ENCODE results near the gene CD79B.
A peak's percentile ranks its signal among the peaks of the same experiment; 100 is the strongest.

The CD79B gene

DNA sequence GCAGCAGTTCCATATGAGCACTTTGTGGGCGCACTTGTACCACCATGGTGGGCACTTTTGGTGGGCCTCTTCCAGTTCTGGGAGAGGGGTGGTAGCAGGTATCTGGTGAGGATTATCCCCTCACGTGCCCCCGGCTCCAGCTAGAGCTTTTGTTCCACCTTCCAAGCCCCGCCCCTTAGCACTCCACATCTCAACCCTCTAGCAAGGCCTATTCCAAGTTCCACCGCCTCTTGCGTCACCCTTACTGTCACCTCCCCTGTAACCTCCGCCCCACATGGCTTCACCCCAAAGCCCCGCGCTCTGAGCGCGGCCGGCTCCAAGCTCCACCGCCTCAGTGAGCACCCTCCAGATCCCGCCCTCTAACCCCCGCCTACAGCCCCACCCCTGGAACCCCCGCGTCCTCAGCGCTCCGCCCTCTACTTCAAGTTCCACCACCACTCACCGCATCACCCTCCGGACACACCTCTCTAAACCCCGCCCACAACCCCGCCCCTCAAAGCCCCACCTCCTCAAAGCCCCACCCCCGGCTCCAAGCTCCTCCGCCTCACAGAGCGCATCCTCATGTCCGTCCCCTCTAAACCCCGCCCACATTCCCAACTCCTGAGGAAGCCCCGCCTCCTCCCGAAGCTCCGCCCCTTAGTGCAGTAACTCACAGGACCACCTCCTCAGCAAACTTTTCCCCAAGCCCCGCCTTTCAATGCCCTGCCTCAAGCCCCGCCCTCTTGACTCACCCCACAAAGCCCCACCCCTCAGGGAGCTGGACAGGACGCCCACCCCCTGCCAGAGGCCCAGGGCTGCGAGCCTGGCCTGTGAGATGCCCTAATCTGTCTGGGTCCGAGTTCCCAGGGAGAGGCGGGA is 29.5 kb upstream of the CD79B start:
- peak overlapping the region; percentile 29 for H3K4me3 ChIP-seq (ENCODE audit: insufficient read length, low read depth)
- H3K9ac ChIP-seq (ENCODE audit: insufficient read length, low read depth), result peak overlapping the region; percentile 74
- H3K27me3 ChIP-seq (ENCODE audit: insufficient read depth, insufficient read length), result peaks cover 6% of the 10 kb centered on the region
- peak; percentile 91 for DNase-seq (ENCODE audit: low read depth, low spot score)
- no peaks in the 10 kb centered on the region for H3K36me3 ChIP-seq (ENCODE audit: insufficient read depth, insufficient read length, low read length)
- peaks cover 20% of the 10 kb centered on the region for H3K4me1 ChIP-seq (ENCODE audit: insufficient read depth, insufficient read length)
- H3K9me3 ChIP-seq (ENCODE audit: insufficient read depth, low read length), result no peaks in the 10 kb centered on the region
- TF ChIP-seq SUZ12 (IDR thresholded peaks at IDR 0.05; ENCODE audit: extremely low read depth, insufficient read depth, insufficient read length) (no peak), YY1 (IDR thresholded peaks at IDR 0.05; ENCODE audit: insufficient read depth, insufficient read length) (no peak), ZNF274 (IDR thresholded peaks at IDR 0.05; ENCODE audit: low read depth, low read length) (no peak)

DNA sequence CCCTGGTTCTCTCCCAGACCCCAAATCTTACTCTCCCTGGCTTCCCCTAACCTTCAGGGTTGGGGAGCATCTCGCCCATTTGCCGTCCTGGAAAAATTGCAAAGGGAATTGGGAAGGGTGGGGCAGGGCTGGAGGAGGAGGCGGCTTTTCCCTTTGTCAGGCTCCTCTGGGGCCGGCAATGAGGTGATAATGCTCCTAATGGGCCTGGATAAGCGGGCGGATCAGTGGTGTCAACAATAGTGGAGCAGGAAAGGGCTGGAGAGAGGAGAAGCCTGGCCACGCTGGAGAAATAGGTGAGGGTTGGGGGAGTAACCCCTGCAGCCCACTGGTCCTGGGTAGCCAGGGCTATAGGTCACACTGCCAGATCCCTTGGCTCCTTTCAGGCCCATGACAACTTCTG is 28.3 kb upstream of the CD79B start:
- TF ChIP-seq ZNF274 (IDR thresholded peaks at IDR 0.05; ENCODE audit: low read depth, low read length) (no peak), SUZ12 (IDR thresholded peaks at IDR 0.05; ENCODE audit: extremely low read depth, insufficient read depth, insufficient read length) (no peak), YY1 (IDR thresholded peaks at IDR 0.05; ENCODE audit: insufficient read depth, insufficient read length) (no peak)
- H3K4me3 ChIP-seq (ENCODE audit: insufficient read length, low read depth), result peak overlapping the region; percentile 13

DNA sequence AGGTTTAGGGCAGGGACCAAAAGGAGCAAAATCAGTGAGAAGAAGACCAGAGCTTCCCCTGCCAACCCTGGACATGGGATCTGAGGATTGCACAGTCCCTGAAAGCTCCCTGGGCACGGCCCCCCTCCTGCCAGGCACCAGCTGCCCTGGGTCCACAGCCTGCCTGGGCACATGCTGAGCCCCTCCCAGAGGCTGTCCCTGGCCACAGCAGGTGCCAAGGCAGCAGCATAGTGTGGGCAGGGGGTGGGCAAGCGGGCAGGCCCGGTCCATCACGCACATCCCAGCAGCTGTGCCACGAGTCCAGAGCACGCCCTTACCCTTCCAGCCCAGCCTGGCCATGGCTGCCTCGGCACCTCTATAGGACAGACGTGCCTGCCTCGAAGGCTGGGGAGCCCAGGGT is 27.9 kb upstream of the CD79B start:
- peaks cover 6% of the 10 kb centered on the region for H3K27me3 ChIP-seq (ENCODE audit: insufficient read depth, insufficient read length)
- peak overlapping the region; percentile 13 for H3K4me3 ChIP-seq (ENCODE audit: insufficient read length, low read depth)

More for the DNA sequence above, 28.3 kb upstream of the CD79B start:
- DNase-seq (ENCODE audit: low read depth, low spot score), result no peak
- H3K9ac ChIP-seq (ENCODE audit: insufficient read length, low read depth), result peak overlapping the region; percentile 46
- peaks cover 18% of the 10 kb centered on the region for H3K4me1 ChIP-seq (ENCODE audit: insufficient read depth, insufficient read length)
- no peaks in the 10 kb centered on the region for H3K36me3 ChIP-seq (ENCODE audit: insufficient read depth, insufficient read length, low read length)
- H3K9me3 ChIP-seq (ENCODE audit: insufficient read depth, low read length), result no peaks in the 10 kb centered on the region
- peaks cover 6% of the 10 kb centered on the region for H3K27me3 ChIP-seq (ENCODE audit: insufficient read depth, insufficient read length)

DNA sequence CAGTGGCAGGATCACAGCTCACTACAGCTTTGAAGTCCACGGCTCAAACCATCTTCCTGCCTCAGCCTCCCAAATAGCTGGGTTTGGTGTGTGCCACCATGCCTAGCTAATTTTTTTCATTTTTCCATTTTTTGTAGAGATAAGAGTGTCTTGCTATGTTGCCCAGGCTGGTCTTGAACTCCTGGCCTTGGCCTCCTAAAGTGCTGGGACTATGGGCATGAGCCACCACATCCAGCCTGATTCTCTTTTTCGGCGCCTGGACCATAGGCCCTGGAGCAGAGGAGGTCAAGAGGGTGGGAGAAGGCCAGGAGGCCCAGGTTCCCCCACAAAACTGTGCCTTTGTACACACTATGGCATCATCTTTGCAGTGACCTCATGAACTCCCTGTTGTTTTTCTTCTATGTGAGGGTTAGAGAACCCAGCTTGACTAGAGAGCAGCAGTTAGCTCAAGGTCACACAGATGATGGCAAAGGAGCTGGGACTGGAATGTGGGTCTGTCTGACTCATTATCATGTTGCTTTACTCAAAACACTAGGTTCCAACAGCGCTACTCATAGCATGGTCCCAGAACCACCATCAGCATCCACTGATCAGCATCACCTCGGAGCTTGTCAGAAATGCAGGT is 24.3 kb upstream of the CD79B start:
- Histone ChIP-seq H3K4me1 (ENCODE audit: insufficient read depth, insufficient read length) (peaks cover 13% of the 10 kb centered on the region), H3K9me3 (ENCODE audit: insufficient read depth, low read length) (no peaks in the 10 kb centered on the region), H3K36me3 (ENCODE audit: insufficient read depth, insufficient read length, low read length) (no peaks in the 10 kb centered on the region), H3K27me3 (ENCODE audit: insufficient read depth, insufficient read length) (peaks cover 6% of the 10 kb centered on the region), H3K9ac (ENCODE audit: insufficient read length, low read depth) (no peak overlapping the region), H3K4me3 (ENCODE audit: insufficient read length, low read depth) (no peak overlapping the region)
- TF ChIP-seq SUZ12 (IDR thresholded peaks at IDR 0.05; ENCODE audit: extremely low read depth, insufficient read depth, insufficient read length), result no peak
- TF ChIP-seq YY1 (IDR thresholded peaks at IDR 0.05; ENCODE audit: insufficient read depth, insufficient read length), result no peak
- no peak for TF ChIP-seq ZNF274 (IDR thresholded peaks at IDR 0.05; ENCODE audit: low read depth, low read length)
- DNase-seq (ENCODE audit: low read depth, low spot score), result no peak

More for the DNA sequence above, 27.9 kb upstream of the CD79B start:
- Histone ChIP-seq H3K36me3 (ENCODE audit: insufficient read depth, insufficient read length, low read length) (no peaks in the 10 kb centered on the region), H3K4me1 (ENCODE audit: insufficient read depth, insufficient read length) (peaks cover 18% of the 10 kb centered on the region), H3K9ac (ENCODE audit: insufficient read length, low read depth) (peak overlapping the region; percentile 46), H3K9me3 (ENCODE audit: insufficient read depth, low read length) (no peaks in the 10 kb centered on the region)
- DNase-seq (ENCODE audit: low read depth, low spot score), result no peak
- TF ChIP-seq YY1 (IDR thresholded peaks at IDR 0.05; ENCODE audit: insufficient read depth, insufficient read length) (no peak), ZNF274 (IDR thresholded peaks at IDR 0.05; ENCODE audit: low read depth, low read length) (no peak)

DNA sequence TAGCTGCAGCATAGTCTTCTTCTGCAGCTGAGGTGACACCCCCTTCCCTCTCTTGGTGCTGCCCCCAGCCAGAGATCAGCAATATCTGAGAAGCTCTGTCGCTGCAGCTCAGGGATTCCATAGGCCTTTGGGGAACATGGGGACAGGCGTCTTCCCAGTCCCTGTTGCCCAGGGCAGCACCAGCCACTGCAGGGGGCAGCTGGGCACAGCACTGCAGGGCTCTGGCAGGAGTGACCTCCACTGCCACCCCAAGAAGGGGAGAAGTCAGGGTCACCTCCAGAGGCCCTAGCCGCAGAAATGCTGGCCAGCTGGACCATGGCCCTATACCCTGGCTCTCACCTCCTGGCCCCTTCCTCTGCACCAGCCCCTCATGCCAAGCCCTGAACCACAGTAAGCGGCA is 23.7 kb upstream of the CD79B start:
- no peak for DNase-seq (ENCODE audit: low read depth, low spot score)
- Histone ChIP-seq H3K27me3 (ENCODE audit: insufficient read depth, insufficient read length) (peaks cover 6% of the 10 kb centered on the region), H3K4me3 (ENCODE audit: insufficient read length, low read depth) (no peak overlapping the region), H3K36me3 (ENCODE audit: insufficient read depth, insufficient read length, low read length) (no peaks in the 10 kb centered on the region), H3K9me3 (ENCODE audit: insufficient read depth, low read length) (no peaks in the 10 kb centered on the region), H3K9ac (ENCODE audit: insufficient read length, low read depth) (no peak overlapping the region), H3K4me1 (ENCODE audit: insufficient read depth, insufficient read length) (peaks cover 14% of the 10 kb centered on the region)
- TF ChIP-seq ZNF274 (IDR thresholded peaks at IDR 0.05; ENCODE audit: low read depth, low read length) (no peak), YY1 (IDR thresholded peaks at IDR 0.05; ENCODE audit: insufficient read depth, insufficient read length) (no peak), SUZ12 (IDR thresholded peaks at IDR 0.05; ENCODE audit: extremely low read depth, insufficient read depth, insufficient read length) (no peak)

DNA sequence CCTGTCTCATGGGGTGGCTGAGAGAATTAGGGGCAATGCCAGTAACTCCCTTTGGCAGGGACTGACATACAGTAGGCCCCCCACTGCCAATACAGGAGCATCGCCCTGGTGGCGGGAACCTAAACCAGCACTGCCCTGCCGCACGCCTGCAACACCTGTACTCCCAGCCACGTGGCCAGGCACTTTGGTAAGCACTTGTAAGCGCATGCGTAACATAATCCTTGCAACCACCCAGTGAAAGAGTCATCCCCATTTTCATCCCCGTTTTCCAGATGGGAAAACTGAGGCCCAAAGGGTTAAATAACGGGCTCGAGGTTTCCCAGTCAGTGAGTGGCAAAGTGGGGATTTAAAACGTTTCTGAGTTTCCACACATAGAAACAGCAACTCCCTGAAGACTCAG is 23.1 kb upstream of the CD79B start:
- no peak overlapping the region for H3K4me3 ChIP-seq (ENCODE audit: insufficient read length, low read depth)
- TF ChIP-seq ZNF274 (IDR thresholded peaks at IDR 0.05; ENCODE audit: low read depth, low read length) (no peak), YY1 (IDR thresholded peaks at IDR 0.05; ENCODE audit: insufficient read depth, insufficient read length) (no peak), SUZ12 (IDR thresholded peaks at IDR 0.05; ENCODE audit: extremely low read depth, insufficient read depth, insufficient read length) (no peak)
- H3K9ac ChIP-seq (ENCODE audit: insufficient read length, low read depth), result no peak overlapping the region
- DNase-seq (ENCODE audit: low read depth, low spot score), result no peak
- H3K9me3 ChIP-seq (ENCODE audit: insufficient read depth, low read length), result no peaks in the 10 kb centered on the region
- H3K4me1 ChIP-seq (ENCODE audit: insufficient read depth, insufficient read length), result peaks cover 15% of the 10 kb centered on the region
- no peaks in the 10 kb centered on the region for H3K36me3 ChIP-seq (ENCODE audit: insufficient read depth, insufficient read length, low read length)
- peaks cover 5% of the 10 kb centered on the region for H3K27me3 ChIP-seq (ENCODE audit: insufficient read depth, insufficient read length)

DNA sequence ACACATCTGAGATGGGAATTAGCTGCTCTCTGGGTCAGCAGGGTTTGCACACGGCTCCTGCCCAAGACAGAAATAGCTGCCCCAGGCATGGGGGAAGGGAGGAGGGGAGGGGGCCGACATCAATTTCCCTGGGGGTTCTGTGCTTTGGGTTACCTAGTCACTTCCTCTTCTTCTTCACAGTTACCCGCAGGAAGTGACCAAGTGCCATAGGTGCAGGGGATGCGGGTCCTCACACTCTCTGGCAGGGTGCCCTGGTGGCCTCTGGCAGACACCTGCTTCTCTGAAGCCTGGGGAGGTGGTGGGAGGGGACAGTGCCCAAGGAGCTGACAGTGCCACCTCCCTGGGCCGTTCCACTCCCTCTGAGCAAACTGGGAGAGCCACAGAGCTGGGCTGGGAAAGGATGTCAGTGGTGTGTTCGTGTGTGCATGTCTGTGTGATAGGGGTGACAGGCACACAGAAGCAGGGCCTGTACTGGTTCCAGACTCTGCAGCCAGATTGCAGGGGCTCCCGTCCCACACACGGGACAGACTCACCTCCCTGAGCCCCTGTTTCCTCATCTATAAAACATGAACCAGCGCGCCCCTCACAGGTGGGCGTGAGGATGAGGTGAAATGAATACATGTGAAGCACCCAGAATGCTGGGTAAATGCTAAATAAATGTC is 22.4 kb upstream of the CD79B start:
- no peak for DNase-seq (ENCODE audit: low read depth, low spot score)
- Histone ChIP-seq H3K4me3 (ENCODE audit: insufficient read length, low read depth) (no peak overlapping the region), H3K36me3 (ENCODE audit: insufficient read depth, insufficient read length, low read length) (no peaks in the 10 kb centered on the region), H3K4me1 (ENCODE audit: insufficient read depth, insufficient read length) (peaks cover 9% of the 10 kb centered on the region), H3K9me3 (ENCODE audit: insufficient read depth, low read length) (no peaks in the 10 kb centered on the region), H3K27me3 (ENCODE audit: insufficient read depth, insufficient read length) (no peaks in the 10 kb centered on the region), H3K9ac (ENCODE audit: insufficient read length, low read depth) (no peak overlapping the region)
- no peak for TF ChIP-seq ZNF274 (IDR thresholded peaks at IDR 0.05; ENCODE audit: low read depth, low read length)
- TF ChIP-seq YY1 (IDR thresholded peaks at IDR 0.05; ENCODE audit: insufficient read depth, insufficient read length), result no peak

Measured in NT2/D1 (cell line).